Nephron progenitor cell (in vitro differentiated cells): ENCODE measurements around the gene MEIS2.

Experiments used
- DNase-seq: peaks from one replicate; pipeline ENCODE4 v3.0.0; 2021
- H3K27ac Mint-ChIP-seq: 2 replicates; pipeline ENCODE4 v1.8.0; 2021; ENCODE audit warnings: mild to moderate bottlenecking, moderate library complexity, mixed read lengths
- H3K27me3 Mint-ChIP-seq: 2 replicates; pipeline ENCODE4 v1.8.0; 2021; ENCODE audit warnings: mild to moderate bottlenecking, low read depth, mixed read lengths; ENCODE audit not compliant: poor library complexity
- H3K36me3 Mint-ChIP-seq: 2 replicates; pipeline ENCODE4 v1.8.0; 2021; ENCODE audit warnings: low read depth, mixed read lengths
- H3K4me1 Mint-ChIP-seq: 2 replicates; pipeline ENCODE4 v1.8.0; 2021; ENCODE audit warnings: mixed read lengths
- H3K4me3 Mint-ChIP-seq: 2 replicates; pipeline ENCODE4 v1.8.0; 2021; ENCODE audit warnings: mild to moderate bottlenecking, moderate library complexity, mixed read lengths
- H3K9me3 Mint-ChIP-seq: 2 replicates; pipeline ENCODE4 v1.8.0; 2021; ENCODE audit warnings: mild to moderate bottlenecking, moderate library complexity, mixed read lengths
- CTCF ChIP-seq: fragments of 200-600 bp; sonication (generic); IDR thresholded peaks from 2 replicates; pipeline ENCODE4 v1.5.0; 2021; ENCODE audit warnings: antibody characterized with exemption

The MEIS2 gene

GRCh38 chr15:37100109-37100965 lies at the start of gene MEIS2:
TSS of gene MEIS2 (minus strand) at chr15:37100549. CDS start at chr15:37099466, 1,083 bp downstream.
- H3K4me1 Mint-ChIP-seq, result peaks cover 23% of the 10 kb centered on the region
- peaks cover 14% of the 10 kb centered on the region for H3K27me3 Mint-ChIP-seq
- no peaks in the 10 kb centered on the region for H3K9me3 Mint-ChIP-seq
- H3K36me3 Mint-ChIP-seq, result peaks cover 33% of the 10 kb centered on the region
- peak within 1 kb of the TSS; percentile 100 for H3K27ac Mint-ChIP-seq
- peak within 1 kb of the TSS; percentile 99 for H3K4me3 Mint-ChIP-seq
- DNase-seq, result peak; percentile 88
- TF ChIP-seq CTCF, result no peak

GRCh38 chr15:37149146-37149545 lies 48.8 kb upstream of the MEIS2 start:
- Mint-ChIP-seq H3K4me1 (peaks cover 10% of the 10 kb centered on the region), H3K27me3 (no peaks in the 10 kb centered on the region), H3K36me3 (no peaks in the 10 kb centered on the region), H3K9me3 (peaks cover 3% of the 10 kb centered on the region), H3K27ac (no peak overlapping the region), H3K4me3 (no peak overlapping the region)
- DNase-seq, result no peak
- TF ChIP-seq CTCF, result no peak

DNA sequence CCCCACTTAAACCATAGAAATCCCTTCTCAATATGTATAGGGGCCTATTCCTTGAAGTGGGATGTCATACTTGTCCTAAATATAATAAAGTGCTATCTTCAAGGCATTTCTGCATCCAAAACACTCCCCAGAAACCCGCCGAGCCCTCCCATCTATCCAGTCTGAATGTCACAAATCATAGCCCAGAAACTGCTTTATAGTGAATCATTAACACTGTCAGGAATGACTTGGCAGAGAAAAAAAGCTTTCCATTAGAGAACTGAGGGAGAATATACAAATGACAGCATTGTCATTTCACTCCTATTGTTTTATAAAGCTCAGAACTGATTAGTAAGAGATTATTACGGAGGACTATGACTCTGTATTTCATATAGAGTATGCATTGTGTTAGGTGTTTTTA lies 48.4 kb upstream of the MEIS2 start:
- no peak overlapping the region for H3K27ac Mint-ChIP-seq
- H3K9me3 Mint-ChIP-seq, result peaks cover 3% of the 10 kb centered on the region
- peaks cover 14% of the 10 kb centered on the region for H3K4me1 Mint-ChIP-seq
- no peak for TF ChIP-seq CTCF
- no peaks in the 10 kb centered on the region for H3K36me3 Mint-ChIP-seq
- no peaks in the 10 kb centered on the region for H3K27me3 Mint-ChIP-seq
- H3K4me3 Mint-ChIP-seq, result no peak overlapping the region
- DNase-seq, result no peak

DNA sequence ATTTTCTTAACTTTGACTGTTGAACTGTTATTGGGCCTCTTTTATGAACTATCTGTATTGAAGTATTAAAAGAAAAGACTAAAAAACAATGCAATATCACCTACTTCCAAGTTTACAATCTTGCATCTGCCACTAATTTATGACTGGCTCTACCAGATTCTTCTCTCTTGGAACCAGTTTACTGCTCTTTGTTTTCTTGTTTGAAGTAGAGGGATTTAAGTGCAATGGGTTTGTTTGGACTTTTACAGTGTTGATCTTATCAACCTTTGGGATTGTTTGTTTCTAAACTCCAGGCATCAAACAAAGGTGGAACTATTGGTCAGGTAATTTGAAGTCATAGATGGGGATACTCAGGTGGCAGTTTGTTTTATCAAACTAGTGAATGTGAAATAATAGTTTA lies 43.0 kb upstream of the MEIS2 start:
- no peak for DNase-seq
- no peak for TF ChIP-seq CTCF
- Mint-ChIP-seq H3K27ac (peak overlapping the region; percentile 49), H3K4me3 (no peak overlapping the region), H3K36me3 (no peaks in the 10 kb centered on the region), H3K27me3 (no peaks in the 10 kb centered on the region), H3K9me3 (no peaks in the 10 kb centered on the region), H3K4me1 (peaks cover 57% of the 10 kb centered on the region)

DNA sequence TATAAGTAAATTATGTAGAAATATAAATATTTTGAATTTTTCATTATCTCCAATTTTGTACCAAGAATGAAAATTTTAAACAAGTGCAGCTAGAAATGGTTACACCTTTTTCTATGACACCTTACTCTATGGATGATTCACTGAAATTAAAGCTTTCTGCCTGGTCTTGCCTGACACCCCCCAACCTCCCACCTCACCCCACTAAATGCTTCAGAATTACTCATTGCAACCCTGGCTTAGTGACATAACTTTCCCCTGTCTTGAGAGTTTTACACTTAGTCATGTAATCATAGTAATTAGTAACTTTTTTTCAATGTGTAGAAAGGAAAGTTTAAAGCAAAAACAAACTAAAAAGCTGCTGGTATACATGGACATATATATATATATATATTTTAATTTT lies 42.0 kb upstream of the MEIS2 start:
- Mint-ChIP-seq H3K27ac (no peak overlapping the region), H3K9me3 (no peaks in the 10 kb centered on the region), H3K27me3 (no peaks in the 10 kb centered on the region), H3K36me3 (no peaks in the 10 kb centered on the region), H3K4me1 (peaks cover 57% of the 10 kb centered on the region), H3K4me3 (no peak overlapping the region)
- TF ChIP-seq CTCF, result no peak
- DNase-seq, result no peak
